Measurements from ENCODE around the gene UBAC1.

Gene UBAC1

DNA sequence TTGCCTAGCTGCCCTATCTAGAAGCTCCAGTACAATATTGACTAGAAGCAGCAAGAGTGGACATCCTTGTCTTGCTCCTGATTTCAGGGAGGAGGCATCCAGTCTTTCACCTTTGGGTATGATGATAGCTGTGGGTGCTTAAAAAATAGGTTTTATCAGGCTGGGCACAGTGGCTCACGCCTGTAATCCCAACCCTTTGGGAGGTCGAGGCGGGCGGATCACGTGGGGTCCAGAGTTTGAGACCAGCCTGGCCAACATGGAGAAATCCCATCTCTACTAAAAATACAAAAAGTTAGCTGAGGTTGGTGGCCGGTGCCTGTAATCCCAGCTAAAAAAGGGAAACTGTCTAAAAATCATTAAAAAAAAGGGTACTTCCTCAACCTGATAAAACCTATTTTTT lies 51.8 kb downstream of the UBAC1 start:
- H3K27me3 ChIP-seq: no peaks in the 10 kb centered on the region
- H3K9me3 ChIP-seq: peaks cover 0 to 25% (median 22%) of the 10 kb centered on the region in 3 donors
- peak in 1 of 2 donors; percentile 38 for DNase-seq
- peaks cover 39 to 40% (median 40%) of the 10 kb centered on the region in 3 donors for H3K36me3 ChIP-seq
- H3K4me1 ChIP-seq: peaks cover 0 to 41% (median 28%) of the 10 kb centered on the region in 4 donors
- H3K27ac ChIP-seq: no peak overlapping the region
- no peak overlapping the region for H3K4me3 ChIP-seq
- intact Hi-C loops (cut with DNase I; ENCODE audit: low total_unique reads): loop anchor here (2.0 kb wide), 1 partner anchor 45 kb away; no protein-coding TSS in a partner anchor
- TF ChIP-seq CTCF (IDR thresholded peaks at IDR 0.05): no peak

GRCh38 chr9:135908754-135909204 lies 52.4 kb downstream of the UBAC1 start:
- peak overlapping the region; percentile 91 to 92 for H3K4me3 ChIP-seq

GRCh38 chr9:135908093-135908753 lies 53.0 kb downstream of the UBAC1 start:
- intact Hi-C loops (cut with DNase I; ENCODE audit: low total_unique reads): loop anchor here (2.0 kb wide), 1 partner anchor 43 kb away; no protein-coding TSS in a partner anchor
- H3K36me3 ChIP-seq: peaks cover 28% of the 10 kb centered on the region in 3 donors
- peak overlapping the region; percentile 91 to 92 for H3K4me3 ChIP-seq
- no peak for TF ChIP-seq CTCF (IDR thresholded peaks at IDR 0.05)
- H3K4me1 ChIP-seq: peaks cover 0 to 41% (median 28%) of the 10 kb centered on the region in 4 donors
- DNase-seq: peak in 1 of 2 donors; percentile 70
- H3K27ac ChIP-seq: peak overlapping the region; percentile 90 to 91
- peaks cover 0 to 14% (median 12%) of the 10 kb centered on the region in 3 donors for H3K9me3 ChIP-seq
- no peaks in the 10 kb centered on the region for H3K27me3 ChIP-seq

More at GRCh38 chr9:135908754-135909204, 52.4 kb downstream of the UBAC1 start:
- peak in 1 of 2 donors; percentile 50 for DNase-seq
- peaks cover 0 to 41% (median 28%) of the 10 kb centered on the region in 4 donors for H3K4me1 ChIP-seq
- H3K27me3 ChIP-seq: no peaks in the 10 kb centered on the region
- intact Hi-C loops (cut with DNase I; ENCODE audit: low total_unique reads): loop anchor here (2.0 kb wide), 1 partner anchor 44 kb away; no protein-coding TSS in a partner anchor
- no peak for TF ChIP-seq CTCF (IDR thresholded peaks at IDR 0.05)
- H3K9me3 ChIP-seq: peaks cover 0 to 20% (median 16%) of the 10 kb centered on the region in 3 donors
- no peak overlapping the region for H3K27ac ChIP-seq
- peaks cover 33 to 34% (median 34%) of the 10 kb centered on the region in 3 donors for H3K36me3 ChIP-seq

- TF ChIP-seq CTCF (IDR thresholded peaks at IDR 0.05): no peak
- Histone ChIP-seq H3K27ac (peak within 1 kb of the TSS; percentile 90 to 91), H3K9me3 (peaks cover 0 to 11% (median 7%) of the 10 kb centered on the region in 3 donors), H3K36me3 (peaks cover 21 to 22% (median 21%) of the 10 kb centered on the region in 3 donors), H3K4me3 (peak within 1 kb of the TSS; percentile 91 to 92), H3K4me1 (peaks cover 0 to 41% (median 28%) of the 10 kb centered on the region in 4 donors), H3K27me3 (no peaks in the 10 kb centered on the region)
- intact Hi-C loops (cut with DNase I; ENCODE audit: low total_unique reads): loop anchor here (2.0 kb wide), 2 partner anchors 43 to 53 kb away; partner anchors contain the start of gene UBAC1
- DNase-seq: peak; percentile 86 to 96
These were observed 53.6 kb downstream of the UBAC1 start, which contains the start of gene CAMSAP1 for GRCh38 chr9:135907431-135908092. CAMSAP1 (minus strand) TSS chr9:135907546; CDS start chr9:135907159, 387 bp downstream.

DNA sequence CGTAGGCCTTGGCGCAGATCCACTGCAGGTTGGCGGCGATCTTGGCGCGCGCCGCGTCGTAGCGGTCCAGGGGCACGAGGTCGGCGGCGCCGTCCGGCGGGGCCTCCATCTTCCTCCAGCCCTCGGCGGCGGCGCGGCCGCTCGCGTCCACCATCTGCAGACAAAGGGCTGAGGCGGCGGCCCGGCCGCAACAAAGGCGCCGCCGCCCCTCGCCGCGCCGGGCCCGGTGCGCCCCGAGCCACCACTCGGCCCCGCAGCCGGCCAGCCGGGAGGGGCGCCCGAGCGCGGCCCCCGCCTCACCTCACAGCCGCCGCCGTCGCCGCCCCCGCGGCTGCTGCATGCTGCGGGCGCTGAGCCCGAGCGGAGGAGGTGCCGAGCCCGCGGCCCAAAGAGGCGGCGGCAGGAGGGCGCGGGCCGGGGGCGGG lies 54.2 kb downstream of the UBAC1 start:
- intact Hi-C loops (cut with DNase I; ENCODE audit: low total_unique reads): loop anchor here (2.0 kb wide), 1 partner anchor 54 kb away; the partner anchor contains the start of gene UBAC1
- DNase-seq: no peak
- H3K36me3 ChIP-seq: peaks cover 16% of the 10 kb centered on the region in 3 donors
- no peak for TF ChIP-seq CTCF (IDR thresholded peaks at IDR 0.05)
- H3K4me3 ChIP-seq: peak overlapping the region; percentile 91 to 92
- peaks cover 0 to 41% (median 28%) of the 10 kb centered on the region in 4 donors for H3K4me1 ChIP-seq
- peak overlapping the region; percentile 67 to 69 for H3K27ac ChIP-seq
- peaks cover 0 to 5% (median 3%) of the 10 kb centered on the region in 3 donors for H3K9me3 ChIP-seq
- H3K27me3 ChIP-seq: no peaks in the 10 kb centered on the region
